NCI-H460 (cell line): ENCODE results near the gene EHBP1. TPM values are rescaled to one million over a fixed set of nuclear protein-coding genes. Genes with fewer than 3 reads are reported as not detected.
"Not testable (repeated sequence)": the region's sequence is repeated elsewhere in the genome, so short reads cannot be mapped to it uniquely, and the experiment has no call there.

Experiments
- DNase-seq: peaks from one replicate; pipeline ENCODE4 v3.0.0-alpha.2; 2016; ENCODE audit warnings: low read depth; ENCODE audit errors: extremely low read depth
- total RNA-seq: library from RNA; depleted of rRNA; stranded (reverse); fragments of >200 nt; shearing (Covaris generic); gene quantifications from 2 replicates; pipeline ENCODE4 v1.2.3, GENCODE V29; 2014

The EHBP1 gene
- total RNA-seq, 1 experiment from 2014 or later, result 22.6 TPM

- DNase-seq, result no peak
Observed at GRCh38 chr2:62732262-62732777, 26.8 kb downstream of the EHBP1 start.

DNA sequence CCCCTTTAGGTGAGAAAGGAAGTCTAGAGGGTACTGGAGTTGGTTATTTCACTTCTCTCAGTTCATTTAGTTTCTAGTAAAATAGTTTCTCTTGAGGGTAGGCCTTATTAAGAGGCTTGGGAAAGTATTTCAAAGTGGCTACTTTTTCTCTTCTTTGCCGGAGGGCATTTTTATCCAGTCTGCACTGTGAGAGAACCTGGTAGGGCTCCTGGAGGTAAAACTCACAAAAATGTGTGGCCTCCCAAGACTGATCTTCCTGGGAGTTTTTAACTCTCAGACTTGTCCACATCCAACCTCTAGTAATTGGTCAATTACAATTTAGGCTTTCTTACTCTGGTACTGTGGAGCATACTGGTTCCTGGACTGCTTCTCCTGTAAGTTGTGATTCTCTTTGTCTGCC lies 28.0 kb downstream of the EHBP1 start:
- DNase-seq, result no peak

DNA sequence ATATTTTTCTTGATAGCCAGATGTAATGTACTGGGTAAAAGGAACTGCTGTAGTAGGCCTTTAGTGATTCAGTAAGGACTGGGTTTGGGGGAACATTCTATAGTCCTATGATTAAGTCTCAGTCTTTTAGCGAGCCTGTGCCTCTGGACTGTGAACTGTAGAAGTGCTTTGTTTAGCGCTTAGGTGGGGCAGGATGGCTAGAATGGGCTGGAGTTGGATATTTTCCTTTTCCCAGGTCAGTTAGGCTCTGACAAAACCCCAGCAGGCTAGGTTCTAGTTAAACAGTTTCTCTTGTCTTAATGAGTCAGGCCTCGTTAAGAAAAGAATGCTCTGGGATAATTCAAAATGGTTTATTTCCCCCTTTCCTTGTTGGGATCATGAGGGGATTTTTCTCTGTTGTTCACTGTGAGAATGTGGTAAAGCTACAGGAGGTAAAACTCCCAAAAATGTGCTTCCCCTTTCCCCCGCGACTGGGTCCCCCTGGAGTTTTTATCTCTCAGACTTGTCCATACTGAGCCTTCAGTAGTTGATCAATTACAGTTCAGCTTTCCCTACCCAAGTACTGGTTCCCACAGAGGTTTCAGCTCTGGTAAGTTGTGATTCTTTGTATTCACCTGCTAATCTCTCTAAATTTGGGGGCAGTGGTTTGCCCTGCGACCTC lies 31.5 kb downstream of the EHBP1 start:
- no peak for DNase-seq

DNA sequence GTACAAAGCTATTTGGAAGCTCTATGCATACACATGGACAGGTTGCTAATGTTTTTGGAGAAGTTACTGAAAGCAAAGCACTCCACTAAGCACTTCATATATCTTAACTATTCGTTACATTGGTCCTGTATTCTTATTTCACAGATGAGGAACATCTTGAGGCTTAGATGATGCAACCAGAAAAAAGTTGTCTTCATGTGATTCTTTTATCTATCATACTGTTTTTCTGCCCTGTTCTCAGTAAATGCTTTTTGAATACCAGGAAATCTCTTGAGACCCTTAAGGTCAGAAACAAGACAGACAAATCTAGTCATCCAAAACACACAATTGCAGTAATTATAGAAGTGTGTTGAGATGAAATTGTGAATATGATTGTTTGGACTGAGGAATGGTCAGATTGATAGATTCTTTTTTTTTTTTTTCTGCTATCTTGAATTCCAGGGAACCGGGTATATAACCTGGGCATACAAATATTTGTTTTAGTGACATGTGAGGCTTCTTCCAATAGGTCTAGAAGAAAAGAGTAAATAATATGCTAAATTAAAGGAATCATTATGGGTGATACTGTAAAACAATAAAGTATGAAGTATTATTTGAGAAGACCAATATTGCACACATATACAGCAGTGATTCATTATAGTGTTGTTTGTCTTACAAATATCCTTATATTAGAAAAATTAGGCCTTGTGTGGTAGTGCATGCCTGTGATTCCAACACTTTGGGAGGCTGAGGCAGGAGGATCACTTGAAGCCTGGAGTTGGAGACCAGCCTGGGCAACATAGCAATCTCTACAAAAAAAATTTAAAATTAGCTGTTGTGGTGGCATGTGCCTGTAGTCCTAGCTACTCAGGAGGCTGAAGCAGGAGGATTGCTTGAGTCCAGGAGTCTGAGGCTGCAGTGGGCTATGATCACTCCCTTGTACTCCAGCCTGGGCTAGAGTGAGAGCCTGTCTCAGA lies 33.7 kb downstream of the EHBP1 start:
- no peak for DNase-seq

GRCh38 chr2:62740221-62740620 lies 34.7 kb downstream of the EHBP1 start:
- DNase-seq, result no peak

DNA sequence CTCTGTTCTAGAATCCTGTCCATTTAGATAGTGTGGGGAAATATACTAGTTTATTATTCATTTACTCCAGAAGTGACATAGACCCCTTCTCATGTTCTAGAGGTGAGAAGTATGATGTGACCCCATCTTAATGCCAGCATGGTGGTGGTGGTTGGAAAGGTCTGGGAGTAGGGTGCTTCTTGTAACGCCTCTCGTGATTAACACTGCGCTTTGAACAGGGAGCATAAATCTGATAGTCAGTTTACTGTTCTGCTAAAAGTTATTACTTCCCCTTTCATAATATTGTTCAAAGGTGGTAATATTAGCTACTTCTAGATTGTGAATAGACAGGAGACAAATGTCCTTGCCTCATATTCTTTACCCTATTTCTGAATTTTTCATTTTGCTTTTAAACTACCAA lies 35.6 kb downstream of the EHBP1 start:
- no peak for DNase-seq

- no peak for DNase-seq
Observed at GRCh38 chr2:62741954-62742722, 36.6 kb downstream of the EHBP1 start.

GRCh38 chr2:62743506-62743905 lies 38.0 kb downstream of the EHBP1 start:
- no peak for DNase-seq

DNA sequence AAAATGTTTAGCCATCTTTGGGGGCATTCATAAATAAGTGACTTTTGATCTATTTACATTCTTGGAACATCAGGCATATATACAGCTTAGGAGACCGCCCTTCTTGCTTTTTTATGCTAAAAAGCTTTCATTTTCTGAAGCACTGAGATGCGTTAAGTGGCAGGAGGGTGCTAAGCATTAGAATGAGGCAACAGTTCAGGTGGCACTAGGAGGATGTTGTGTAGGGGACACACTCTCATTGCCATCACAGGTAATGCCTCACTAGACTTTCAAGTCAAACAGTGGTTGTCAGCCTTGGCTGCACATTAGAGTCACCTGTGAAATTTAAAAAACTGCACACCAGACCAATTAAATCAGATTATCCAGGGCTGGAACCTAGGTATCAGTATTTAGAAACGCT lies 39.1 kb downstream of the EHBP1 start:
- DNase-seq, result no peak

- DNase-seq, result no peak
Observed at GRCh38 chr2:62745891-62746481, 40.5 kb downstream of the EHBP1 start.

DNA sequence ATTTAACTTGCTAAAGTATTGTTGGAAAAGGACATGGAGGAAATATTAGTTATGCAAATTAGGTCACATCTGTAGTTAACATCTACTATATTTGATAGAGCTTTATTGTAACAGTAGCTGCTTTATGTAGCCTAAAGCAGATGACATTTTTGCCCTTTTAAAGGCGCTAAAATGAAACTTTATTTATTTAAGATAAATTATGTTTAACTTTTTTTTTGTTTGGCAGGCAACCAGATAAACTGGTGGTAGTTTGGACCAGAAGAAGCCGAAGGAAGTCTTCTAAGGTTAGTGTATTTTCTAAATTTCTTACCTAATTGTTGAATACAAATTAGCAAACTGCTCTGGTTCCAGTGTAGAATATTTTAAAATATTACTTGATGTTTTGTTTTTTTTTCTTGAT lies 41.7 kb downstream of the EHBP1 start:
- DNase-seq, result no peak

GRCh38 chr2:62747876-62748275 lies 42.4 kb downstream of the EHBP1 start:
- DNase-seq, result no peak

DNA sequence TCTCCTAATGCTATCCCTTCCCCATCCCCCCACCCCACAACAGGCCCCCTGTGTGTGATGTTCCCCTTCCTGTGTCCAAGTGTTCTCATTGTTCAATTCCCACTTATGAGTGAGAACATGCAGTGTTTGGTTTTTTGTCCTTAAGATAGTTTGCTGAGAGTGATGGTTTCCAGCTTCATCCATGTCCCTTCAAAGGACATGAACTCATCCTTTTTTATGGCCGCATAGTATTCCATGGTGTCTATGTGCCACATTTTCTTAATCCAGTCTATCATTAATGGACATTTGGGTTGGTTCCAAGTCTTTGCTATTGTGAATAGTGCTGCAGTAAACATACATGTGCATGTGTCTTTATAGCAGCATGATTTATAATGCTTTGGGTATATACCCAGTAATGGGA lies 43.6 kb downstream of the EHBP1 start:
- DNase-seq, result not testable (repeated sequence)

GRCh38 chr2:62757029-62757428 lies 51.5 kb downstream of the EHBP1 start:
- DNase-seq, result no peak

- no peak for DNase-seq
Observed at GRCh38 chr2:62760026-62760425, 54.5 kb downstream of the EHBP1 start.

- no peak for DNase-seq
Observed at GRCh38 chr2:62760555-62760954, 55.0 kb downstream of the EHBP1 start.

DNA sequence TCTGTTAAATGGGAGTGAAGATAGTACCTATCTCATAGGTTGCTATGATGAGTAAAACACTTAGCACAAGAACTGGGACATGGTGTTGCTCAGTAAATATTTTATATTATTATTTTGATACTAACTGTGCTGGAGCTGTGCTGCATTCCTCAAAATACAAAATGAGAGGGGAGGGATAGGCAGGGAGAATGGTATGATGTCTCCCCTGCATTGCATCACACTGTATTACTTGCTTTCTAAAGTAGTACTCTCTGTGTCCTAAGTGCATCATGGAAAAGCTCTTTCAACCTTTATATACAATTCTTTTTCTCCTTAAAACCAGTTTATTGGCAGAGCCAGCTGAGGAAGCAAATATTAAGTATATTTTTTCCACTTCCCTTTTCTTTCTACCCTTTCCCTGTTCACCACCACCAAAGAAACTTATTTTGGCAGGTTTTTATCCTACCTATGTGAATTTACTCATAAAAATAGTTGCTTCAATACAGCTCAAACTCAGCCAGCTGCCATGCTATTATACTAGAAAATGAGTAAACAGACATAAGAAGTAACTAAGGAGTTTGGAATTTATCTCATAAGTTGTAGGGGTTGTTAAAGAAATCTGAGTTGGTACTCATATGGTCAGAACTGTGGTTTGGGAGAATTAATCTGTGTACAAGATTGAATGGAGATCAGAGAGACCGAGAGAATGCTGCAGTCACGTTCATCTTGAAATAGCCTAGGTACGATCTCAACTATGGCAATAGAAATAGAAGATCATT lies 60.3 kb downstream of the EHBP1 start:
- DNase-seq, result no peak

DNA sequence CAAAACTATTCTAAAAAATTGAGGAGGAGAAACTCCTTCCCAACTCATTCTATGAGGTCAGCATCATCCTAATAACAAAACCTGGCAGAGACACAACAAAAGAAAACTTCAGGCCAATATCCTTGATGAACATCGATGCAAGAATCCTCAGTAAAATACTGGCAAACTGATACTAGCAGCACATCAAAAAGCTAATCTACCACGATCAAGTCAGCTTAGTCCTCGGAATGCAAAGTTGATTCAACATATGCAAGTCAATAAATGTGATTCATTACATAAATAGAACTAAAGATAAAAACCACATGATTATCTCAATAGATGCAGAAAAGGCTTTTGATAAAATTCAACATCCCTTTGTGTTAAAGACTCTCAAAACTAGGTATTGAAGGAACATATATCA lies 63.1 kb downstream of the EHBP1 start:
- no peak for DNase-seq

GRCh38 chr2:62770629-62771028 lies 65.1 kb downstream of the EHBP1 start:
- no peak for DNase-seq
